Fibroblast of upper back skin (primary cell): ENCODE data around the gene ULK1.

ENCODE experiments used
- DNase-seq: peaks from one replicate; pipeline ENCODE4 v3.0.0-alpha.2; 2013

Gene ULK1

DNA sequence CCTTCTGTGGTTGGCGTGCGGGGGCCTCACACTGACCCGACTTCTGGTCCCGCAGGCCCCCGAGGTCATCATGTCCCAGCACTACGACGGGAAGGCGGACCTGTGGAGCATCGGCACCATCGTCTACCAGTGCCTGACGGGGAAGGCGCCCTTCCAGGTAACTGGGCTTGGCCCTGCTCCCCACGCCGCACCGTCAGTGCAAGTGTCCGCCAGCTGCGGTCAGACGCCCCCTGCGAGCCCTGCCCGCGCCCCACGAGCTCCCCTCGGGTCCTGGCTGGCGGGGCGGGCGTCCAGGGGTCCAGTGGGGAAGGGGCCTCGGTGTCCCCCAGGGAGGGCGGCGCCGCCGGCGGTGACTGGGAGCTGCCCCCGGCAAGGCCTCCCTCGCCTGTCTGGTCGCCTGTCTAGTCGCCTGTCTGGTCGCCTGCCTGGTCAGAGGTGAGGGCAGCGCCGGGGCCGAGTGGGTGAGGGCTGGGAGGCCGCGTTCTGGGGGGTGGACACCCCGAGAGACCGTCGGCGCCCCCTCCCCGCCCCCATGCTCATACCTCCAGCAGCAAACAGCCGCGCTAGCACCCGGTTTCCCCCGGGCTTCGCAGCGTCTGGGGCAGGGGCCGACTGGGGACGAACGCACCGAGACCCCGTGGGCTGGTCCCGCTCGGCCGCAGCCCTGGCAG, 14.8 kb downstream of the ULK1 start:
- no peak for DNase-seq

DNA sequence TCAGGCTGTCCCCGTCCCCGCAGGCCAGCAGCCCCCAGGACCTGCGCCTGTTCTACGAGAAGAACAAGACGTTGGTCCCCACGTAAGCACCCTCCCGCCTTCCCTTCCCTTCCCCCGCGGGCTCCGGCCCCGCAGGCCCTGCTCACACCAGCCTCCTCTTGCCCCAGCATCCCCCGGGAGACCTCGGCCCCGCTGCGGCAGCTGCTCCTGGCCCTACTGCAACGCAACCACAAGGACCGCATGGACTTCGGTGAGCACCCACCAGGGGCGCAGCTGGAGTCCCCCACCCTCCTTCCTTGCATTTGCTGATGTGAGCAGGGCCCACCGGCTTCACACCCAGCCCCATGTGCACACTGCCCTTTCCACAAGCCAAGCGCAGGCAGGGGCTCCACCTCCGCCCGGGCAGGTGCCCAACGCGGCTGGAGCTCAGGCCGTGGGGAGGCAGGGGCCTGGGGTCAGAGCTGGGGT, 15.4 kb downstream of the ULK1 start:
- no peak for DNase-seq

DNA sequence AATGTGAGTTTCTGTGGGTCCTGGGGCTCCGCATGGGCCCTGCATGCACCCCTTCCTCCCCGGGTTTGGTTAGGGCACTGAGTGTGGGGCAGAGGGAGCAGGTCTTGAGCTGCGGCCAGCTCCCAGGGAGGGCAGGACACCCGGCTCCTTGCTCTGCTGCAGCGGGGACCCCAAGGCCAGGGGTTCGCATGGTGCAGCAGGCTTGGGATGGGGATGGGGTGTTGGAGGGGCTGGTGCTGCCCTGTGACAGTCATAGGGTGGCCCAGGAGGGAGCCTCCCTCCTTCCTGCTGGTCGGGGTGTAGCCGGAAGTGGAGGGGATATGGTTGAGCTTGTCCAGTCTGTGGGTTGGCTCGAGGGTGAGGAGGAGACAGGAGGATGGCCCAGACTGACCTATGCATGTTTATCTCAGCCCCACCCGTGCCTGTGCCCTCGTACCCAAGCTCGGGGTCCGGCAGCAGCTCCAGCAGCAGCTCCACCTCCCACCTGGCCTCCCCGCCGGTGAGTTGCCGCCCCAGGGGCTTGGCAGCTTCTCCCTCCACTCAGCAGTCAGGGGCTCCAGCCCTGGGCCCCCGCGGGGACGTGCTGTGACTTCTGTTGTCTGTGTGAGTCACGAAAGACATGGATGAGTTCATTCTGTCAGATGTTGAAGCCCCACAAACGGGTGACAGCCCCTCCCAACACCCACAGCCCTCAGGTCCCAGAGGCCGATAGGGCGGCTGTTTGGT, 16.0 kb downstream of the ULK1 start:
- no peak for DNase-seq

DNA sequence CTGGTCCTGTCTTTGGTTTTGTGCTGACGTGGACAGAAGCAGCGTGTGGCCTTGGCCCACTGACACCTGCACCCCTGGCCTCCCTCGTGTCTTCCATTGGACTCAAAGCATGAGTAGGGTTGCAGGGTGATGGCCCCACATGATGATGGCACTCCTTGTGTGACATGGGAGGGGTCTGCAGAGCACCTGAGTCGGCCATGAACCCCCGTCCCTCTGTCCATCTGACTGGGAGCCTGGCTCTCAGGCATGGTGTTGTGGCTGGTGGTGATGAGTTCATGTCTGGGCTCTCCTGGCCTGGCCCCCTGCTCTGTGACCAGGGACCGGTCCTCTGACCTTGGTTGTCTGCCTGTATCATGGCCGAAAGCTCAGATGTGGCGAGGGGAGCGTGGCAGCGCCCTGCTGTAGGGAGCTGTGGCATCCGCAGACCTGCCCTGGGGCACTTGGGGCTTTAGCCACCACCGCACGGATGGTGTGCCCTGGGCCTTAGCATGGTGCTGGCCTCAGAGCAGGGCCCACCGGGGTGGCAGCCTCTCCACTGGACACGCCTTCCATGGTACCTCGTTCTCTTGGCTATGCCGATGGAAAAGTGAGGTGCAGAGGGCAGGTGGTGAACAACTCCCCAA, 16.7 kb downstream of the ULK1 start:
- DNase-seq = no peak

DNA sequence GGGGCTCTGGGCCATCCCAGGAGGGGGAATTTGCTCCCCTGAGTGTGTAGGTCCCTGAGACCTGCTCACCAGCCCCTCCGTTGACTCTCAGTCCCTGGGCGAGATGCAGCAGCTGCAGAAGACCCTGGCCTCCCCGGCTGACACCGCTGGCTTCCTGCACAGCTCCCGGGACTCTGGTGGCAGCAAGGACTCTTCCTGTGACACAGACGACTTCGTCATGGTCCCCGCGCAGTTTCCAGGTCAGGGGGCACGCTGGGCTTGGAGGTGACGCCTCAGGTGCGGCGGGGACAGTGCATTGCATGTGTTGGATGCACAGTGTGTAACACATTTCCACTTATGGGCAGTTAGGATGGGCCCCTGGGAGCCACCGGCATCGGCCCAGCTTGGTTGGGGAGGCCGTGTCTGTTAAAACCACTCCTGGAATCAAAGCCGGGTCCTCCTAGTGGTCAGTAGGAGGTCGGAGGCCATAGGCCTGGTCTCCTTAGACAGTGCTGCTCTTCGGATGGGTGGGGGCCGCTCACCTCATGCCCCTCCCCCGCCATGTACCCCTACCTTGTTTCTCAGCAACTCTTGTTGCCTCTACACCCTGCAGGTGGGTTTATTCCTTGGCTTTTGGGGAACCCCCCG, 17.5 kb downstream of the ULK1 start:
- DNase-seq = no peak

DNA sequence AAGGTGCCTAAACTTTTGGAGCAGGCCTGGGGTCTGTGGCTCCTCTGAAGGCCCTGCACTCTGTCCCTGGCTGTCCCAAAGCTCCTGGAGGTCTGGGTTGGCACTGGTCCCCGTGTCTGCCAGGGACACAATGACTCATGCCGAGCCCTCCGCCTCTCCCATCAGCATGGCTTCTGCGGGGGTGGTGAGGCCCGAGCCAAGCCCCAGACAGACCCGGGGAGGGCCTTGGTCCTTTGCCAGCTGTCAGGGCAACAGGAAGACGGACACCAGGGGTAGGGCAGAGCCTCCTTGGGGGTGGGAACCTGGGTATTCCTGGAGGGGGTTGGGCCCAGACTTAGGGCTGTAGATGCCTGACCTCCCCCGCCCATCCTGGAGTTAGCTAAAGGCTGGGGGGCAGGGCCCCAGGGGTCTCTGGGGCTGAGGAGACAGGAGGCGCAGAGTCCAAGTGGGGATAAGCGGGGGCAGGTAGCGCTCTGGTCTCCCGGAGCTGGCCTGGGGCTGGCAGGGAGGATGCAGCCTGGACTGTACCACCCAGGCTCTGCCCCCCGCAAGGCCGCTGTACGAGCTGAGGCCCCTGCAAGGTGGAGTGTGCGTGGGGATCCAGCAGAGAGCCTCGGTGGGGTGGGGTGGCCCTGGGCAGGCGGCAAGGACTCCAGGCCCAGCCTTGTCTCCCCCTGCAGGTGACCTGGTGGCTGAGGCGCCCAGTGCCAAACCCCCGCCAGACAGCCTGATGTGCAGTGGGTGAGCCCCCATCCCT, 18.3 kb downstream of the ULK1 start:
- DNase-seq = peak; percentile 81

DNA sequence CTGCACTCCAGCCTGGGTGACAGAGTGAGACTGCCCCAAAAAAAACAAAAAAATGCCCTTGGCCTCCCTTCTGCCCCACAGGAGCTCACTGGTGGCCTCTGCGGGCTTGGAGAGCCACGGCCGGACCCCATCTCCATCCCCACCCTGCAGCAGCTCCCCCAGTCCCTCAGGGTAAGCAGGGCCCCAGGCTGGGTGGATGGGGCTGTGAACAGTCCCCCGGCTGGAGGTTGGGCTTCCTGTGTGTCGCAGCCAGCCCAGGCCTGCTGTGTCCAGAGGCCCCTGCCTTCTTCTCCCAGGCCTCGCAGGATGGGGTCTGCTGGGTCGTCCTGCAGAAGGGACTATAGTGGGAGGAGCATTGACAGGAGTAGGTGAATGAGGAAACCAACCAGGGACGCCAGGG, 19.2 kb downstream of the ULK1 start:
- DNase-seq = no peak

DNA sequence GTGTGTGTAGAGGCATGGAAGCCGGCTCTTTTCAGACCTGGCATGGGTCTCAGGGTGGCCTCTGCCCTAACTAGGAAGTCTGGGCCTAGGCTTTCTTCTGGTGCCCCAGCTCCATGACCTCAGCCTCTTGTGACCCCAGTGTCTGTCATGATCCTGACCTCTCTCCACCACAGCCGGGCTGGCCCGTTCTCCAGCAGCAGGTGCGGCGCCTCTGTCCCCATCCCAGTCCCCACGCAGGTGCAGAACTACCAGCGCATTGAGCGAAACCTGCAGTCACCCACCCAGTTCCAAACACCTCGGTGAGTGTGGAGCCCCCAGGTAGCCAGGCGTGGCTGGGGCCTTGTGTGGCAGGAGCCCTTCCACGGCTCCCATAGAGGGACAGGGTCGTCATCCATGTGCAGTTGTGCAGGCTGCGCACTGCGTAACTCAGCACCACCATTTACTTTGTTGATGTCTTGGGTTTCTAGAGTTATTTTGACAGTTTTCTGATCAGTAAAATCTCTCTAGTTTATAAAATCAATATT, 19.8 kb downstream of the ULK1 start:
- no peak for DNase-seq

DNA sequence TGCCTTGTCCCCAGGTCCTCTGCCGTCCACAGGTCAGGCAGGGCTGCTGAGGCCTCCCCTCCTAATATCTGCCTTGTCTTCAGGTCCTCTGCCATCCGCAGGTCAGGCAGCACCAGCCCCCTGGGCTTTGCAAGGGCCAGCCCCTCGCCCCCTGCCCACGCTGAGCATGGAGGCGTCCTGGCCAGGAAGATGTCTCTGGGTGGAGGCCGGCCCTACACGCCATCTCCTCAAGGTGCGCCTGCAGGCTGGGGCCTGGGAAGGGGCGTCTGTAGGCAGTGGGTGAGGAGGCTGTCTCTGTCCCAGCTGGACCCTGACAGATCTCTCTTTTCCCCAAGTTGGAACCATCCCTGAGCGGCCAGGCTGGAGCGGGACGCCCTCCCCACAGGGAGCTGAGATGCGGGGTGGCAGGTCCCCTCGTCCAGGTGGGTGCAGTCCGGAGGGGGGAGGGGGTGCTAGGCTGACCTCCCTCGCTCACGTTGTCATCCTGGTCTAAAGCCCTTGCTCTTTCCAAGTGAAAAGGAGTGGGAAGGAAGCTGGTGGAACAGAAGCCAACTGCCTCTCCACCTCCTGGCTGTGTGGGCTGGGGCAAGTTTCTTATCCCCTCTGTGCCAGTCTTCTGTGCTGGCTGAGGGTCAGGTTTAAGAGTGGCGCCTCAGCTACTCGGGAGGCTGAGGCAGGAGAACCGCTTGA, 20.7 kb downstream of the ULK1 start:
- DNase-seq = no peak

DNA sequence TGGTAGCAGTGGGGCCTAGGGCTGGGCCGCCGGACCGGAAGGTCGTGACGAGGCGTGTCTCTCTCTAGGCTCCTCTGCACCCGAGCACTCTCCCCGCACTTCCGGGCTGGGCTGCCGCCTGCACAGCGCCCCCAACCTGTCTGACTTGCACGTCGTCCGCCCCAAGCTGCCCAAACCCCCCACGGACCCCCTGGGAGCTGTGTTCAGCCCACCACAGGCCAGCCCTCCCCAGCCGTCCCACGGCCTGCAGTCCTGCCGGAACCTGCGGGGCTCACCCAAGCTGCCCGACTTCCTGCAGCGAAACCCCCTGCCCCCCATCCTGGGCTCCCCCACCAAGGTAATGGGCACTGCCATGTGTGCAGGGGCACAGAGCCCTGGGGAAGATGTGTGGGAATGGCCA, 21.4 kb downstream of the ULK1 start:
- DNase-seq = no peak

DNA sequence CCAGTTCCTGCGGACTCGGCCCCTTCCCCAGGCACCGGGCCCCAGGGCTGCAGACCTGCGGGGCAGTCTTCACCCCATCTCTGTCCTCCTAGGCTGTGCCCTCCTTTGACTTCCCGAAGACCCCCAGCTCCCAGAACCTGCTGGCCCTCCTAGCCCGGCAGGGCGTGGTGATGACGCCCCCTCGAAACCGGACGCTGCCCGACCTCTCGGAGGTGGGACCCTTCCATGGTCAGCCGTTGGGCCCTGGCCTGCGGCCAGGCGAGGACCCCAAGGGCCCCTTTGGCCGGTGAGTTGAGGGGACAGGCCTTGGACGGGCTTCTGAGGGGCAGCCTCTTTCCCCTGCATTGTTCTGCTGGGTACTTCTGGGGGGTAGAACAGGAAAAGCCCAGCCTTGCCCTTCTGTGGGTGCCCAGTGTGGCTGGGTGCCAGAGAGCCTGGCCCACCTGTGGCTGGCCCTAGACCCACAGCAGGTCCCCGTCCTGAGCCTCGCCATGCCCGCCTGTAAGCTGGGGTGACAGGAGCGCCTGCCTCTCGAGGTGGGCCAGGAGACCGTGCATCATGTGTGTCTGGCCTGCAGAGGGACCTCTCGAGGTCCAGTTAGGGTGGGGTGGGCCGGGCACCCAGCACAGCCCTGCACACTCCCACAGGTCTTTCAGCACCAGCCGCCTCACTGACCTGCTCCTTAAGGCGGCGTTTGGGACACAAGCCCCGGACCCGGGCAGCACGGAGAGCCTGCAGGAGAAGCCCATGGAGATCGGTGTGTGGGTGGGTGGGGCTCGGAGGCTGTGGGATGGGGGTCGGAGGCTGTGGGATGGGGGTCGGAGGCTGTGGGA, 22.1 kb downstream of the ULK1 start:
- DNase-seq = no peak

DNA sequence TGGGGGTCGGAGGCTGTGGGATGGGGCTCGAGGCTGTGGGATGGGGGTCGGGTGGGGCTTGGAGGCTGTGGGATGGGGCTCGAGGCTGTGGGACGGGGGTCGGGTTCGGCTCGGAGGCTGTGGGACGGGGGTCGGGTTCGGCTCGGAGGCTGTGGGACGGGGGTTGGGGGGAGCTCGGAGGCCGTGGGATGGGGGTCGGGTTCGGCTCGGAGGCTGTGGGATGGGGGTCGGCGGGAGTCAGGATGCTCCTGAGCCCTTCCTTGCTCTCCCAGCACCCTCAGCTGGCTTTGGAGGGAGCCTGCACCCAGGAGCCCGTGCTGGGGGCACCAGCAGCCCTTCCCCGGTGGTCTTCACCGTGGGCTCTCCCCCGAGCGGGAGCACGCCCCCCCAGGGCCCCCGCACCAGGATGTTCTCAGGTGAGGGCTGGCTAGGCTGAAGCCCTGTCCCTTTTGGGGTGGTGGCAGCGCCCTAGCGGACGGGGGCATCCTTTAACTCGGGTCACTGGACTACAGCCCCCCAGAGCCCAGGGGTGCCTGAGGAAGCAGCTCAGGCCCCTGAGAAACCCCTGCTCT, 22.8 kb downstream of the ULK1 start:
- no peak for DNase-seq

DNA sequence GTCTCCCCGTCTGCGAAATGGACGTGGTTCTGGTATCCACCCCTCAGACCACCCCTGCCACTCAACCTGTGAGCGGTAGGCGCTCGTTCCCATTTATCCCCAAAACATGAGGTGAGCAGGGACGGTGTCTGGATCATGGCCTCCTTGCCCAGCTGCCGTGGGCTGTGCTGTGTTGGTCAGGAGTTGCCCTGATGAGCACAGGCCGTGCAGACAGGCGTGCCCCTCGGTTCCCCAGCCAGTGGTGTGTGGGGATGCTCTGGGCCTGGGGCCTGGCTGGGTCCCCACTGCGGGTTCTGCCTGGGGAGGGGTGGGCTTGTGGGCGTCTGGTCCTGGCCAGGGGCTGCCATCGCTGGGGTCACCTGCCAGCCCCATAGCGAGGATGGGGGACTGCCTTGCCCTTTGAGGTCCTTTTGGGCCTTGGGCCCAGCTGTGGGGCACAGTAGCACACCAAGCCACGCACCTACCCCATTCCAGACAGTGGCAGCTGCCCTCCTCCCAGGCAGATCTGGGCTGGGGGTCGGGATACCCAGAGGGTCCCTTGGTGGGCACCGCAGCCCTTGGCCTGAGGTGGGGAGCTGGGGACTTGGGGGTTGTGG, 23.4 kb downstream of the ULK1 start:
- DNase-seq = no peak

DNA sequence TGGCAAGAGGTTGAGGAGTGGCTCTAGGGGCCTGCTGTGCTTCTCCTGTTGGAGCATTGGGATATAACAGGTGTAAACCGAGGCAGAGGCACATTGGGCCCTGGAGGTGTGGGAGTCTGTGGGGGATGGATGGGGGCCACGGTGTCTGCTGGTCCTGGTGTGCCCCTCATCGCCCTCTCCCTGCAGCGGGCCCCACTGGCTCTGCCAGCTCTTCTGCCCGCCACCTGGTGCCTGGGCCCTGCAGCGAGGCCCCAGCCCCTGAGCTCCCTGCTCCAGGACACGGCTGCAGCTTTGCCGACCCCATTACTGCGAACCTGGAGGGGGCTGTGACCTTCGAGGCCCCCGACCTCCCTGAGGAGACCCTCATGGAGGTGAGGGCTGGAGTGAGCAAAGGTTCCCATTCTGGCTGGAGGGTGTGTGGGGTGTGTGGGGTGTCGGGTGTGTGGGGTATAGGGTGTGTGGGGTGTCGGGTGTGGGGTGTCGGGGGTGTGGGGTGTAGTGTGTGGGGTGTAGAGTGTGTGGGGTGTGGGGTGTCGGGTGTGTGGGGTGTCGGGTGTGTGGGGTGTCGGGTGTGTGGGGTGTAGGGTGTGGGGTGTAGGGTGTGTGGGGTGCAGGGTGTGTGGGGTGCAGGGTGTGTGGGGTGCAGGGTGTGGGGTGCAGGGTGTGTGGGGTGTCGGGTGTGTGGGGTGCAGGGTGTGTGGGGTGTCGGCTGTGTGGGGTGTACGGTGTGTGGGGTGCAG, 24.1 kb downstream of the ULK1 start:
- DNase-seq = no peak

DNA sequence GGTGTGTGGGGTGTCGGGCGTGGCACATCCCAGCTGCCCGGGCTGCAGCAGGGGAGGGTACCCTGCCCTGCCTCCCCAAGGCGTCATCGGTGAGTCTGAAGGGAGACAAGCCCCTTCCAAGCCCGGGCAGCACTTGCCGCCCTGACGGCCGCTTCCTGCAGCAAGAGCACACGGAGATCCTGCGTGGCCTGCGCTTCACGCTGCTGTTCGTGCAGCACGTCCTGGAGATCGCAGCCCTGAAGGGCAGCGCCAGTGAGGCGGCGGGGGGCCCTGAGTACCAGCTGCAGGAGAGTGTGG, 24.6 kb downstream of the ULK1 start:
- DNase-seq = no peak

DNA sequence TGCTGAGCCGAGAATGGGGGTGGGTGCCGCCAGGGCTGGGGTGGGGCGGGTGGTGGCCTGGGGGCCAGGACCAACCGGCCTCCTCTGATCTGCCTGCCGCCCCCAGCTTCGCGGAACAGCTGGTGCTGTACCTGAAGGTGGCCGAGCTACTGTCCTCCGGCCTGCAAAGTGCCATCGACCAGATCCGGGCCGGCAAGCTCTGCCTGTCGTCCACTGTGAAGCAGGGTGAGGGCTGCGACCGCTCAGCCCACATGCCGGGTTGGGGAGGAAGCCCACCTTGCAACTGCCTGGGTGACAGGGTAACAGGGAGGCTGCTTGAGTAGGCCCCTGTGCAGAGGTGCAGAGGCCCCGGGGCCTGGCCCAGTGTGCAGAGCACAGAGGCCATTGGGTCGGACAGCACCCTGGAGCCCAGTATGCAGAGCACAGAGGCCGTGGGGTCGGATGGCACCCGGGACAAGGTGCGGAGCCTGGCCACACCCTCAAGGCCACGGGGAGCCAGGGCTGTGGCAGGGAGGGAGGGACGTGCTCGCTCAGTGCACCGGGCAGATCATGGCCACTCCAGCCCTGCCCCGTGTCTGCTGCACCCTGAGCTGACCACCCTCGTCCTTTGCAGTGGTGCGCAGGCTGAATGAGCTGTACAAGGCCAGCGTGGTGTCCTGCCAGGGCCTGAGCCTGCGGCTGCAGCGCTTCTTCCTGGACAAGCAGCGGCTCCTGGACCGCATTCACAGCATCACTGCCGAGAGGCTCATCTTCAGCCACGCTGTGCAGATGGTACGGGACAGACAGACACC, 25.1 kb downstream of the ULK1 start:
- no peak for DNase-seq

DNA sequence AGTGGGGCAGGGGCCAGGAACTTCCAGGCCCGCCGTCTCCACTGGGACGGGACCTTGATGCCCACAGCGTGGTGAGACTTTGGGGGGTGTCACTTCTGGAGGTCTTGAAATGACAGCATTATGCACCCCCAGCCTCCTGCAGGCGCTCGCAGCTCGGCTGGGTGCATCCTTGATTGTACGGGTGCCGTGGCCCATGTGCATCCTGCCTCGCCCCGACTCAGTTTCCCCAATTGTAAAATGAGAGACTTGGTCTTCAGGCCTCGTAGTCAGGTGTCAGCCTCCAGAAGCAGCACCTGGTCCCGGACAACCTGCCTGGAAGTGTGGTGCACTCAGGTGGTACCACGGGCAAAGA, 25.7 kb downstream of the ULK1 start:
- no peak for DNase-seq

DNA sequence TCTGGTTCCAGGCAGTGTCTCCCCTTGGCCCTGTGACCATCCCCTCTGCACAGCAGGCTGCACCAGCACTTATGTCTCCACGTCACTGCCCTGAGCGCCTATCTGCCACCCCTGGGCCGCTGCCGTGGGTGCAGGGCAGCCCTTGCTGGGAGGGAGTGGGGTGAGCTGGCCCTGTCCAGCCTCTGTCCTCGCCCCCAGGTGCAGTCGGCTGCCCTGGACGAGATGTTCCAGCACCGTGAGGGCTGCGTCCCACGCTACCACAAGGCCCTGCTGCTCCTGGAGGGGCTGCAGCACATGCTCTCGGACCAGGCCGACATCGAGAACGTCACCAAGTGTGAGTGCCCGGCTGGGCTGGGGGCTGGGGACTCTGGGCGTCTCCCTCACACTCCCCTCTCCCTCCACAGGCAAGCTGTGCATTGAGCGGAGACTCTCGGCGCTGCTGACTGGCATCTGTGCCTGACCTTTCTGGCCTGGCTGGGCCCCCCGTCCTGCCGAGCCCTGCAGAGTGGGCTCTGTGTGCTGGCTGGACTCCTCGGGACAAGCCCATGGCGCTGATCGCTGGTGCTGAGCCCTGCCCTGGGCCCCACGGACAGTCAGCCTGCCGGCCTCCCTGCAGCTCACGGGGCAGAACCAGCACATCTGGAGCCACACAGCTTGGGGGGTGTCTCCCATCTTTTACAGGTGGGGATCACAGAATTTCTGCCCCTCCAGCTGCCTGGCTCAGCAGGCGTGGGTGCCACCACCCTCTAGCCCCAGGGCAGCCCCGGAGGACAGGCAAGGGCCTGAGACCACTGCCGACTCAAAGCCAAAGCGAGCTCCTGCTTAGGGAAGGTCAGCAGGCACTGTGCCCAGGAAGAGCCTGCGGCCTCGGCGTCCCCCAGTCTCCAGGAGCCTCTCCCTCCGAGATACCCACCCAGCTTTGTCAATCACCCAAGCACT, 26.7 kb downstream of the ULK1 start:
- DNase-seq = no peak
